GM12872 (cell line): ENCODE measurements around the gene LRRTM3.

Experiments
- CTCF ChIP-seq: IDR thresholded peaks from 3 replicates; pipeline ENCODE4 v1.5.1; 2011; ENCODE audit warnings: low read depth, mild to moderate bottlenecking, low read length, moderate library complexity; ENCODE audit not compliant: insufficient read depth

LRRTM3 gene

GRCh38 chr10:67022099-67022498 is 96.3 kb downstream of the LRRTM3 start:
- TF ChIP-seq CTCF: no peak

- TF ChIP-seq CTCF: no peak
Observed at GRCh38 chr10:67033878-67034277, 108.0 kb downstream of the LRRTM3 start.

GRCh38 chr10:67036808-67037207 is 111.0 kb downstream of the LRRTM3 start:
- TF ChIP-seq CTCF: no peak

GRCh38 chr10:67043041-67043440 is 117.2 kb downstream of the LRRTM3 start:
- TF ChIP-seq CTCF: no peak

- TF ChIP-seq CTCF: no peak
Observed at GRCh38 chr10:67045404-67045803, 119.6 kb downstream of the LRRTM3 start.

GRCh38 chr10:67046507-67046906 is 120.7 kb downstream of the LRRTM3 start:
- TF ChIP-seq CTCF: no peak

GRCh38 chr10:67049988-67050387 is 124.2 kb downstream of the LRRTM3 start:
- TF ChIP-seq CTCF: no peak

- TF ChIP-seq CTCF: no peak
Observed at GRCh38 chr10:67050415-67050814, 124.6 kb downstream of the LRRTM3 start.
